Right ventricle myocardium superior (tissue), 1 donor: ENCODE data around the gene ENGASE. TPM values are rescaled to one million over a fixed set of nuclear protein-coding genes. Genes with fewer than 3 reads are reported as not detected.
"Not testable (repeated sequence)": the region's sequence is repeated elsewhere in the genome, so short reads cannot be mapped to it uniquely, and the experiment has no call there.

Experiments
- ATAC-seq: fragments of 200-7000 bp; cut with Tn5 transposase; one replicate; pipeline ENCODE4 v1.9.1; 2020; ENCODE audit warnings: mild to moderate bottlenecking; ENCODE audit not compliant: poor library complexity
- DNase-seq: peaks from one replicate; pipeline ENCODE4 v3.0.0-alpha.2; 2020
- intact Hi-C: fragments of 100-400 bp; cut with DNase I; formaldehyde crosslinking; loops from one replicate; pipeline ENCODE4 v1.11.2; 2022
- total RNA-seq: library from RNA; stranded (reverse); fragmentation: NEBNext Ultra II Directional; extraction: Animal tissue kit (Norgen Biotek cat#: 25700); gene quantifications from one replicate; pipeline ENCODE4 v1.2.1, GENCODE V29; 2021
- donor health status: DM: no; HTN: yes; CAD: no; lungs with severe emphysema.

Gene ENGASE
- total RNA-seq, 1 donor from 2014 or later, result 29.1 TPM

- intact Hi-C loops, ATAC-seq: not testable (repeated sequence)
- DNase-seq, result peak; percentile 52
Measured at GRCh38 chr17:79074121-79074648, 439 bp upstream of the ENGASE start.

GRCh38 chr17:79075446-79075750 lies 774 bp downstream of the ENGASE start:
- ATAC-seq, result peak; percentile 14
- no peak for DNase-seq
- intact Hi-C loops, result loop anchor here (5.0 kb wide), 1 partner anchor 53 kb away; the partner anchor contains the start of gene C1QTNF1

GRCh38 chr17:79075861-79076406 lies 1.3 kb downstream of the ENGASE start:
- ATAC-seq (no peak), DNase-seq (peak; percentile 31)
- intact Hi-C loops, result loop anchor here (5.0 kb wide), 1 partner anchor 54 kb away; the partner anchor contains the start of gene C1QTNF1

- ATAC-seq (no peak), DNase-seq (peak; percentile 42)
- intact Hi-C loops, result loop anchor here (5.0 kb wide), 1 partner anchor 55 kb away; the partner anchor contains the start of gene C1QTNF1
Measured at GRCh38 chr17:79077587-79077986, 3.0 kb downstream of the ENGASE start.

- DNase-seq (peak; percentile 40), ATAC-seq (no peak)
- intact Hi-C loops, result loop anchor here (5.0 kb wide), 1 partner anchor 56 kb away; the partner anchor contains the start of gene C1QTNF1
Measured at GRCh38 chr17:79078476-79079190, 4.0 kb downstream of the ENGASE start.

- DNase-seq (peak; percentile 29), ATAC-seq (no peak)
- intact Hi-C loops, result loop anchor here (5.0 kb wide), 1 partner anchor 57 kb away; the partner anchor contains the start of gene C1QTNF1
Measured at GRCh38 chr17:79079421-79080200, 5.0 kb downstream of the ENGASE start.

GRCh38 chr17:79080349-79080748 lies 5.7 kb downstream of the ENGASE start:
- DNase-seq, result peak; percentile 28
- ATAC-seq, result no peak
- intact Hi-C loops, result no loop called here

GRCh38 chr17:79080761-79081290 lies 6.2 kb downstream of the ENGASE start:
- ATAC-seq (no peak), DNase-seq (peak; percentile 30)
- intact Hi-C loops, result no loop called here

GRCh38 chr17:79081571-79082276 lies 7.1 kb downstream of the ENGASE start:
- intact Hi-C loops, result no loop called here
- ATAC-seq, result no peak
- peak; percentile 47 for DNase-seq

GRCh38 chr17:79082311-79083190 lies 7.9 kb downstream of the ENGASE start:
- intact Hi-C loops, result no loop called here
- ATAC-seq, result peak; percentile 37

GRCh38 chr17:79083191-79083971 lies 8.8 kb downstream of the ENGASE start:
- no peak for ATAC-seq
- peak; percentile 27 for DNase-seq
- intact Hi-C loops, result no loop called here

More at GRCh38 chr17:79082311-79083190, 7.9 kb downstream of the ENGASE start:
- peak; percentile 65 for DNase-seq

GRCh38 chr17:79084291-79085153 lies 9.9 kb downstream of the ENGASE start:
- ATAC-seq, result no peak
- intact Hi-C loops, result loop anchor here (5.0 kb wide), 1 partner anchor 308 kb away; no protein-coding TSS in a partner anchor
- DNase-seq, result peak; percentile 35

- DNase-seq (peak; percentile 29), ATAC-seq (no peak)
- intact Hi-C loops, result loop anchor here (5.0 kb wide), 1 partner anchor 307 kb away; no protein-coding TSS in a partner anchor
Measured at GRCh38 chr17:79085154-79085920, 10.7 kb downstream of the ENGASE start.

GRCh38 chr17:79085921-79086551 lies 11.4 kb downstream of the ENGASE start:
- intact Hi-C loops, result loop anchor here (5.0 kb wide), 1 partner anchor 306 kb away; no protein-coding TSS in a partner anchor
- no peak for ATAC-seq
- no peak for DNase-seq
